Activated CD4-positive, alpha-beta T cell treated with anti-CD3 and anti-CD28 coated beads for 48 hours (primary cell): ENCODE measurements around the gene IGF2BP3.
"Not testable (repeated sequence)": the region's sequence is repeated elsewhere in the genome, so short reads cannot be mapped to it uniquely, and the experiment has no call there.

Experiments used
- DNase-seq: peaks from one replicate; pipeline ENCODE4 v3.0.0-alpha.2; 2020

The IGF2BP3 gene

DNA sequence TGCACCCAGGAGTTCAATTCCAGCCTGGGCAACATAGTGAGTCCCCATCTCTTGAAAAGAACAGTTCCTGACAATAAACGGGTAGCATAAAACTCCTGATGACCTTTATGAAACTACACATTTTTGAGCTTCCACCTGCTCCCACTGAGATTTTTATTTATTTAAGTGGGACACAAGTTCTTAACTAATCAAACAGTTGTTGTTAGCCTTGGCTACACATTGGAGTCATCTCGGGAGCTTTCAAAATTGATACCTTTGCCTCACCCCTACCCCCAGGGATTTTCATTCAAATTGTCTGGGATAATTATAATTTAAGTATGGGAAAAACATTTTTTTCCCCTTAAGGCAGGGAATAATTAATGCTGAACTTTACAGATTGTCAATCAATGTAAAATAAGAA lies 131.9 kb downstream of the IGF2BP3 start:
- no peak for DNase-seq

DNA sequence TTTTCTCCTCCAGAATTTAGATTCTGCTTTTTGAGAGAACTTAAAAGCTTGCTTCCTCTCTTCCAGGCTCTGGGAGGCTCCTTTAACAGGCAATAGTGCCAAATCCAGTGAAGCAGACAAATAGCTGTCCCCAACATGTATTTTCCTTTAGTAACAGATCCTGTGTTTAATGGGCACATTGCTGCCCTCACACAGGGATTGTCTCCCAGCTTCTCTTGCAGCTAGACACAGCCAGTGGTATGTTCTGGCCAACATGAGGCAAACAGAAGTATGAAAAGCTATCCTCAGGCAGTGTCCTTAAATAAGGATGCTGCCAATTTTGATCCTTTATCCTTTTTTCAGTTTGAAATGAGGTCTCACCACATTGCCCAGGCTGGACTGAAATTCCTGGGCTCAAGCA lies 132.9 kb downstream of the IGF2BP3 start:
- no peak for DNase-seq

DNA sequence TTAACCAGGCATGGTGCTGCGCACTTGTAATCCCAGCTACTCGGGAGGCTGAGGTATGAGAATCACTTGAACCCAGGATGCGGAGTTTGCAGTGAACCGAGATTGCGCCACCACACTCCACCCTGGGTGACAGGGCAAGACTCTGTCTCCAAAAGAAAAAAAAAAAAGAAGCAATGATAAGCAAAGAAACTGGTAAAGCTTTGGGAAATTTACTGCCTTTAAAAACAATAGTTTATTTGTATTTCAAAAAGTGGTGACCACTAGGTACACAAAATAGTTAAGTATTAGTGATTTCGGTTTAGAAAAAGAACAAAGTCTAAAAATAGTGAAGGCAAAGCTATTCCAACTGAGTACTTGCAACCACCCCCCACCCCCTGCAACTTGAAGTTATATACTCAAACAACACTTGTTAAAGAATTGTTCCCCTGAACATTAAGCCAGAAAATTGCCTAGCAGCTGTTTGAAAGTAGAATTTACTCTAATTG lies 133.4 kb downstream of the IGF2BP3 start:
- DNase-seq: no peak

DNA sequence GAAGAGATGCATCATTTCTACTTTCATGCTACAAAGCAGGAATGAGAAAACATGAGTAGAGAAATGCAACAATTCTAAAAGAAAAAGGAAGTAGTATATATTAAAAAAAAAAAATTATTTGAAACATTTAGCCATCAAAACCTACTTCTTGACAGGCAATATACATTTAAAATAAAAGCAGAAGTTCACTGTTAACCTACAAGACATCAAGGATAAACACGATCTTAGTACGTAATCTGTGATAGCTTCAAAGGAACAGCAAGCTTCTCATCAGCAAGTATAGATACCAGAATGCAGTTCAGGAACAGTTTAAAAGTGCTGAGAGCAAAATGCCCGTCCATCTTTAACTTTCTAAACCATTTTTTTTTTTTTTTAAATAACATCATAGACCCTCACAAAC lies 134.2 kb downstream of the IGF2BP3 start:
- DNase-seq: no peak

DNA sequence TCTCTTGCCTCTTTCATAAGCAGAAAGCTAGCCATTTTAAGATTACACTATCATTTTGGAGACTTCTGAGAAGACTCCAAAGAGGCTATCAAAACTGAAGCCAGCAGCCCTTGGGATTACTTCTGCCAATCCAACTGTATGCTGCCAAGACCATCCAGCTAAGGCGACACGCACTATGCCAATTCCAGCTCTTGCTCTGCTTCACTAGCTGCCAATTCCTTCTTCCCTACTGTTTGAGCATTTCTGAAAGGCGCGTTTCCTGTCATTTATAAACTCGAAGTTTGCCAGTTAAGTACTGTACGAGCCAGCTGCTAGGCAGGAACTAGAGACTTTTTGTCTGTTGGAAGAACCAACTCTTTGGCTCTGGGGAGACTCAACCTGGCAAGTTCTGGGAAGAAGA lies 134.7 kb downstream of the IGF2BP3 start:
- no peak for DNase-seq

DNA sequence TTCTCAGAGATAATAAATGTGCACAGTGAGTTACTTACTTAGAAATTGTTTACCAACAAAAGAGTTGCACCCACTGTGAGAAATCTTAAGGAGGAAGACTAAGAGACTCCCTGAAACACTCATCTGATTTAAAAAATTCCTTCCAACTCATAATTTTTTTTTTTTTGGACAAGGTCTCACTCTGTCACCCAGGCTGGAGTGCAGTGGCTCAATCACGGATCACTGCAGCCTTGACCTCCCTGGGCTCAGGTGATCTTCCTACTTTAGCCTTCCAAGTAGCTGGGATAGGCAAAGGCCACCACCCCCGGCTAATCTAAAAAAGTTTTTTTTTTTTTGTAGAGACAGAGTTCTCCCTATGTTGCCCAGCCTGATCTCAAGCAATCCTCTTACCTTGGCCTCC lies 135.2 kb downstream of the IGF2BP3 start:
- DNase-seq: no peak

DNA sequence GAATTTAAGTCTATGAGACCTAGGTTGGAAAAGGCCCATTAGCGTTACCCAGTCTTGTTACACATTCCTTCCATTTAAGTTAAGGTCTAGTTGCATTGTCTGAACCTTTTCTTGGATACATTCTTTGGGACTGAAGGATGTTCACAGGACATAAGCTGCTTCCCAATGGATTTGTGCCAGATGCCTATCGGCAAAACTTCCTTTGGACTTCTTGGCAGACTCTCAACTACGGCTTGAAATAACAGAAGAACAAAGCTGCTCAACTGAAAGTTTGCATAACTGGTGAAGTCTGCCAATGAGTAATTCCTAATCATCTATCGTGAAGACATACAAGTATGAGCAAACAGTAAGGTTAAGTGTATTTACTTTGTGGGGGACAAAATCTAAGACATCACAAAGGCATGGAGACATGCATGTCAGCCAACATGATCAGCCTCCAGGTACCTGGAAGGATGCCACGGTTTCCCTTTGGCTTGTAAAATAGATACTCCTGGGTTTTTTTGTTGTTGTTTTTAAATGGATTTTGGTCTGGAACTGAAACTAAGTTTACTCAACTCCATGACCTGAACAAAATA lies 135.7 kb downstream of the IGF2BP3 start:
- no peak for DNase-seq

DNA sequence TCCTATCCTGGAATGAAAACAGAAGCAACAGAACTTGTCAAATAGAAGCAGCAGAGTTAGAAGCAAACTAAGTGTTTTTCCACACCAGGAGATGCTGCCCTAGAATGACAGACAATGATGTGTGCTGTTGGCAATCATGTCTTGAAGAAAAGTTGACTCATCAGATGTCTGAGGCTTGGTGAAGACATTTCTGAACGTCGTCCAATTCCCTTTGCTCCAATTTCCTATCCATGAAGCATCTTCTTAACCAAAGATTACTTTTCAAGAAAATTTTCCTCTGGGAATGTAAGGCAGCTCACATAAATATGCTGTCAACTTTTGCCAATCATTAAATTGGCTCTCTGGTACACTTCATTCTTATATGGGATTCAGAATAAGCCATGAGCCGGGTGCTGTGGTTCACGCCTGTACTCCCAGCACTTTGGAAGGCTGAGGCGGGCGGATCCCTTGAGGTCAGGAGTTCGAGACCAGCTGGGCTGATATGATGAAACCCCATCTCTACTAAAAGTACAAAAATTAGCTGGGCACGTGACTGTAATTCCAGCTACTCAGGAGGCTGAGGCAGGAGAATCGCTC lies 136.5 kb downstream of the IGF2BP3 start:
- DNase-seq: no peak

DNA sequence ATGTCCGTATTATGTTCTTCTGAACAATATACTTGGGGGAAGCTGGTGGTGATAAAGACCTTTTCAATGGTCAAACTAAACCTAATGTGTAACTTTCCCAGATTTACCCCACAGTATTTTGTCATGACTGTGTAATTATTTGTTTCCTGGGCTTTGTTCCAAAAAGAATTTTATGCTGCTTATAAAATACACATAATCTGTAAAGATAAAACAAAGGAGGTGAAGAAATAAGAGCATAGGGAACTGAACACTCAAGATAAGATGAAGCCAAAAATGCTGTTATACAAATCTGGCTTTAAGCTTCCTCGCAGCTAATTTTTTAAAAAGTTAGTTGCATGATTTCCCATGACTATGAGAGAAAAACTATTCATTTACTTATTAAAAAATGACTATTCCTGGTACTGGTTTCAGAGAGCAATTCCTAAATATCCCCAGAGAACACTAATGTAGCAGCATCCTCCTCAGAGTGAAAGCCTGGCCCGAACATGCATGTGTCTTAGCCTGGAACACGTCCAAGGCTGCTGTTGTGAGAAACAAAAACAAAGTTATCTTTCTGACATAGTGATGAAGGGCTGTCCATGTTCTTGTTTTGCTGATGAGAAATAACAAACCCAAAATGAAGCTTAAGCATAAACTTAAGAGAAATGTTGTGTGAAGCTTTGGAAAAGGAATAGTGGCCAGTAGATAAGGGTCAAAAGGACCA lies 137.2 kb downstream of the IGF2BP3 start:
- no peak for DNase-seq

DNA sequence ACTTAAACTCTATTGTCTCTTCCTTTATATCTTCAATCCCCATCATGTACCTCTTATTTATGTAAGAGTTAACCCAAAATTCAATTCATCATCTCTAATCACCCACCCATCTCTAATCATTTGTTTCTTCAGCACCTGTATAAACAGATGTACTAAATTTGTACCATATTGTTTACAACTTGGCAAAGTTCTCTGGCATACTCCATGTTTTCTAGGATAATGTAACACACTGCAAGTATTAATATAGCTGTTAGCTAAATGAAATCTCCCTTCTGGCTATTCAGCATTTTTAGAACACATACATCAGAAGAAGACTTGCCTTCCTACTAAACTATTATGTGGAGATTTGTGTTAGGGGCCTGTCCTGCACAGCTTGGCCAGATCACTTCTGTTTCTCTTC lies 138.1 kb downstream of the IGF2BP3 start:
- no peak for DNase-seq

DNA sequence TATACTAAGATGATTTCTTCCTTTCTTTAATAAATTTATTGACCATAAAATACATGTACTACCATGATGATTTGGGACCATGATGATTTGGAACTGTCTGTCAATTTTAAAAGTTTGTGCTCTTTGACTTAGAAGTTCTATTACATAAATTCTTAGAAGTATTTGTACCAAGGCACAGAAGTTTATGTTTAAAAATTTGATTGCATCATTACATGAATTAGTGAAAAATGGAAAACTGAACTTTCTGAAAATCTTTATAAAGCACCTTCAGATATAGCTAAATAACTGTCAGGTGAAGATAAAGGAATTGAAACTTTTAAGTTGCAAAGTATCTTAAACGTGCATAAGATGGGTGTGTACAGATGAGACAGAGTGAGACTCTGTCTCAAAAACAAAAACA lies 139.2 kb downstream of the IGF2BP3 start:
- no peak for DNase-seq

DNA sequence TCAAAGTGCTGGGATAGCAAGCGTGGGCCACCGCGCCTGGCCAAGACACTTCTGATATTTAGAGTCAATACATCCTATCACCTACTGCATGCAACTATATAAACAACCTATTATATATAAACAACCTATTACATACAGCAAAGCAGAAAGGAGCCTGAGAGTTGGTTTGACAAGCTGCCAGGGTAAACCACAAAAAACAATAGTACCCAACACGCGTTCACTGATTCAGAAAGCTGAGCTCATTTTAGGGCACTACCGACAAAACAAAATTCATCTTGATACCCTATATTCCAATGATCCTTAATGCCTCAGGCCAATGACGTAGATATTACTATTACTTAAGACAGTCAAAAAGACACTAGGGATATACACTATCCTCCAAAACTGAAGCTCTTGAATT lies 154.9 kb downstream of the IGF2BP3 start:
- no peak for DNase-seq

DNA sequence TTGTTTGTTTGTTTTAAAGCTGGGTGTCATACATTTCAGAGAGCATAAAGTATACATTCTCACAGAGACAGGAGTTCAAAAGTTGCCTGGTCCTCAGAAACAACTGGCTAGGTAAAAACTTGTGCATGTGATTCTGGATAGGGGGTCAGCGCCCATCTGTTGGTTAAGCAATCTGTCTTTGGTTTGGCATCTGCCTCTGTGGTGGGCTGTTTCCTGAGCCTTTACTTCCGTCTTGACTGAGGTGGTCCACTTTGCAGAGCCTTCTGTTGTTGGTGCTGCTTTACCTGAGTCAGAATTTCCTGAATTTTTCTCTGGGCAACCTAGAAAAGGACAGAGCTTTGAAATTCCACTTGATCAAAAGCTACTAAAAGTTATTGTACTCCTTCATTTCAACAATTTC lies 158.2 kb downstream of the IGF2BP3 start:
- not testable (repeated sequence) for DNase-seq

DNA sequence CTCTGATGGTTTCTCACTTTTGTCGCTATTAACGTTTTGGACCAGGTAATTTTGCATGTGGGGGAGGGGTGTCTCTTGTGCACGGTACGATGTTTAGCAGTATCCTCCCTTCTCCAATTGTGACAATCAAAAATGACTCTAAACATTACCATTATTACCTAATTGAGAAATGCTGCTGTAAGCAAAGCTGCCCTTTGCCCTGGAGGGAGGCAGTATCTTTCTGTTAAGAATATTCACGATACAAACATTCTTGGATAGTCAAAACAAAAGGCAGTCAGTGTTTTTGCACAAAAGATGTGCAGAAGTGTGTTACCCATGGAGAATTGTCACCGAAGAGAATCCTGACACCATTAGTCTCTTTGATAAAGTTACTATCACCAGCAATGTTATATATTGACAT lies 161.5 kb downstream of the IGF2BP3 start:
- DNase-seq: no peak

DNA sequence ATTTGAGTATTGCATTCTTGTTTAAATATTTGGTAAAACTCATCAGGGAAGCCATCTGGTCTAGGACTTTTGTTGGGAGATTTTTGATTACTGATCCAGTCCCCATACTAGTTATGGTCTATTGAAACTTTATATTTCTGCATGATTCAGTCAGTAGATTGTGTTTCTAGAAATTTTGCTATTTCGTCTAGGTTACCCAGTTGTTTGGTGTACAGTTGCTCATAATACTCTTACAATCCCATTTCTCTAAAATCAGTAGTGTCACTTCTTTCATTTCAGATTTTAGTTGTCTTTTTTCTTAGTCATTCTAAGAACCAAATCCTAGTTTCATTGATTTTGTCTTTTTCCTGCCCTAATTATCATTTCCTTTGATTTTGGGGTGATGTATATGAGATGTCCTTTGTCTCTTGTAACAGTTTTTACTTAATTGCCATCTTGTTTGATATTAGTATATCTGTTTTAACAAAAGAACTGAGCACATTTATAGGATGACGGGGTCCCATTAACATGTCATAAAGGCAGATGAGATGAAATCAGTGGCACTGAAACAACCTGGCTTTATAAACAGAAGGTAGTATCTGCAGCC lies 163.3 kb downstream of the IGF2BP3 start:
- no peak for DNase-seq

DNA sequence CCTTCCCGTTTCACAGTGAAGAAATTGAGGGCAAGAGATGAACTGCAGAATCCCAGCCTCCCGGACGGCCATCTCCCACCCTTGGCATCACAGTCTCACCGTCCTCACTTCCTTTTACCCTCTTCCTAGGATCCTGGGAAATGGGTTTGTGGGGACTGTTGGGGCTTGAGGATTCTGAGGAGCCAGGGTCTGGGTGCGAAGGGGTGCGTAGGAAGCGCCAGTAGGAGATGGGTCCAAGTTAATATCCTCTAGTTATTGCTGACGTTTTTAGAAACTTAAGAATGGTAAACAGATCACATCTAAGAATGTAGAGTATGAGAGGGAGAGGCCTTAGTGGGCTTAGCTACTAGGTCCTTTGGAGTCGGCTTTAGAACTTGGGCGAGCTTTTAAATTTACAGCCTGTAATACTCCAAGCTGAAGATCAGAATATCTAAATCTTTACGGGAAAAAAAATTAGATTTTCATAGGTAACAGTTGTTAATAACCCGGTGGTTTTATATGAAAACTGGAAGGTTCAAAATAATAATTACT lies 170.5 kb downstream of the IGF2BP3 start:
- DNase-seq: peak; percentile 27

DNA sequence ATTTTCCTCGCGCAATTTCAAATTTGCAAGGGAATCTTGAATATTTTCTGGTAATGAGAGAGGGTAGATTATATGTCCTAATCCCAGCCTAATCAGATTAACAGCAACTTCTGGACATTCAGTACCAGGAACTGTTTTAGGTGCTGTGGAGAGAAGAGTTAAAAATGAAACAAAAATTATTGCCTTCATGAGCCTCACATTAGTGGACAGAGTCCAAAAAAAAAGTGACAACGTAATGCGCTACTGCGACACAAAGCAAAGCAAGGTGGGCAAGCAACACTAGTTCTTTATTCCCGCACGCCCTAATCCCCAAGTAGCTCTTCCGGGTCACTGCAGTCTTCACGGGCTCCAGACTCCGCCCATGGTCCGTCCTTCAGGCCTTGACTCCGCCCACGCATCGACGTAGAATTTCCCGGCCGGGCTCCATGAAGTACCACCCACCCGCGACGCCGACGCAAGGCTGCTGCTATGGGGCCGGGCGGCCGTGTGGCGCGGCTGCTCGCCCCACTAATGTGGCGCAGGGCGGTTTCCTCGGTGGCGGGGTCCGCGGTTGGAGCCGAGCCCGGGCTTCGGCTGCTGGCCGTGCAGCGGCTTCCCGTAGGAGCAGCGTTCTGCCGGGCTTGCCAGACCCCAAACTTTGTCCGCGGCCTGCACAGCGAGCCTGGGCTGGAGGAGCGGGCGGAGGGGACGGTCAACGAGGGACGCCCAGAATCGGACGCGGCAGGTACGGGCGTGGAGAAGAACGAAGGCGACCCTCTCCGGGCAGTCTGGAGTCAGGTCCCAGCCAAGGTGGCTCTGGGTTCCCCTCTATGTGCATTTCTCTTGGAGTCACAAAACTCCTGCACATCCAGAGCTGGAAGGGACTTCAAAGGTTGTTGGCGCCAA lies 171.2 kb downstream of the IGF2BP3 start, which contains the start of gene MALSU1:
Gene MALSU1 (plus strand): TSS at position 455 of the 885 bp plus-strand sequence. CDS start 14 bp downstream, at position 469.
- DNase-seq: peak; percentile 99

DNA sequence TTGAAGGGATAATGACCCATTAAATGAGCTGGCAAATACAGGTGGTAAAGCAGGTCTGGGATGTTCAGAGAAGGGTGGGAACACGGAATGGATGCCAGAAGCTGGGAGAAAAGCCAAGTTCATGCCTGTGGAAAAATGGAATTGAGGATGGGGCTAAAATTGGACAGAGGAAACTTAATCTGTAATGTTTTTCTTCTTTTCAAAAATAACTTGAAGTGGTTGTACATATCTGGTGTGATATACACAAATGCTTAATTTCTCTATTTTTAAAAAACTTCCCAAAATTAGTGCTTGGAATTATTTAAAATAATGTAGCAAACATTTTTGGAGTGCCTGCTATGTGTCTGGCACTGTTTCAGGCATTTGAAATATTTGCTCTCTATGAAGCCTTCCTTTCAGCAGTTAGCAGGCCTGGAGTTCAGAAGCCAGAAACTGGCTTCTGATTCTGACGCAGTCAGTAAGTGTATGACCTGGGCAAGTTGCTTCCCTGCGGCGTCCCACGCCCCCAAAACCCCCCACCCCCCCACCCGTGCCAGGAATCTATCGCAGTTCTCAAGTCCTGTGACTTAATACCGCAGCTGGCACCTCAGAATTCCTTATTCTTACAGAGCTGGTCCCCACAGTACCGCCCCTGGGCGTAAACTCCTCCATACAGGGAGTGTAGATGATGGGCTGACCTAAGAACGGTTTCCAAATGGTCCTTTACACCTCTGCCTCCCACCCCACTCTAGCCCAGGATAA lies 172.0 kb downstream of the IGF2BP3 start:
- no peak for DNase-seq

DNA sequence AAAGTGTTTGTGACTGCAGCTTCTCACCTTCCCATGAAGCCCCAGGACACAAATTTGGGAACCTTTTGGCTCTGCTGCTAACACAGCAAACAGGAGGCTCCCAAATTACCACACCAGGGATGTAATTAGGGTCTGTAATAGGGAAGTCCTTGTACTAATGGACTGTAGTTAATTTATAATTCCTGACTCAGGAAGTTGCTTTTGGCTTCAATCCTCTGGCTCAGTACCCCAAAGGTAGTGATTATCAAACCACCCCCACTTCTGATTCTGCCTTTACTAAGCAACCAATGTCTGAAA lies 174.9 kb downstream of the IGF2BP3 start:
- no peak for DNase-seq

DNA sequence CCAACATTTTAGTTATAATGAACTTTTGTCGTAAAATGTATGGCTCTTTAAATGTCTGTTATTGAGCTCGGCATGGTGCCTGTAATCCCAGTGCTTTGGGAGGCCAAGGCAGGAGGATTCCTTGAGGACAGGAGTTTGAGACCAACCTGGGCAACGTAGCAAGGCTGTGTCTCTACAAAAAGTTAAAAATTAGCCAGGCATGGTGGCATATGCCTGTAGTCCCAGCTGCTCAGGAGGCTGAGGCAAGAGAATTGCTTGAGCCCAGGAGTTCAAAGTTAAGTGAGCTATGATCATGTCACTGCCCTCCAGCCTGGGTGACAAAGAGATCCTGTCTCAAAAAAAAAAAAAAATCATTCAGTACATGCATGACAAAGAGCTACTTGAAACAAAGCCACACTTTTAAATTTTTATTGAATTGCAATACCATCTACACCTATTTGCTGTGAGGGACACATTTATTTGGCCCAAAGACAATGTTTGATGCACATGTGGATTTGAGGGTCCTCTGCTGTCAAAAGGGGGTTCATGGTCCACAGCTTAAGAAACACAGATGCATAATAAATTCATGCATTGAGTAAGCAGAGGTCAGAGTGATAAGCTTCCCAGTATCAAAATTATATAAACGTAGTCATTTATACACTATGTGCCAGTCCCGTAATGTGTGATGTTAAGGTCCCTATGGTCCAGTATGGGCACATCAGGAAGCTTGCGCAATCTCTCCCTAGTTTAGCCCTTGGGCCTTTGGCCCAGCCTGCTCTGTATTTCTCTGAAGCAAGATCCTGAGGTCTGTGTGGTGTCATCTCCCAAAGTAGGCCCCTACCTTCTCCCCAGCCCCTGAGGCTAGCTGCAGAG lies 175.5 kb downstream of the IGF2BP3 start:
- no peak for DNase-seq

DNA sequence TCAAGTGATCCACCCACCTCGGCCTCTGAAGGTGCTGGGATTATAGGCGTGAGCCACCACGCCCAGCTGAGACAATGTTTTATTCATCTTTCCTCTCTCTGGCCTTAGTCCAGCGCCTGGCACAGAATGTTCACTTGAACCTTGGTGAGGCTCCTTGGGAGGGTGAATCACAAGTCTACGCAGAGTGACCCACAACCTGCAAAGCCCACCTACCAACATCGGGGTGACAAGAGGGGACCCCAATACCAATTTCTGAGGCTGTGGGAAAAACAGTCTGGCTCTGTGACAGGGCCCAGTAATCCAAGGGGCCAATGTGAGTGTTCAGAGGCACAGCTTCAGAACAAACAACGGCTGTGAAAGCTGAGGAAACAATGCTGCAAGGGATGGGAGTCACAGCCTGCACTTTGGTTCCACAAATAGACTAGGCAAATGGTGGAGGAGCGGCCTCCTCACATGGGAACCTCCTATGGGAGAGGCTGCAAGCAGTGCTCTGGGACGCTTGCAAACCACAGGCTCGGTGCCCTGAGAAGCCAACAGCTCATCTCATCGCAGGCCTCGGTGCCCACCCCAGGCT lies 176.7 kb downstream of the IGF2BP3 start:
- DNase-seq: no peak
